ENCODE results near the gene CHST3.

CHST3 gene

DNA sequence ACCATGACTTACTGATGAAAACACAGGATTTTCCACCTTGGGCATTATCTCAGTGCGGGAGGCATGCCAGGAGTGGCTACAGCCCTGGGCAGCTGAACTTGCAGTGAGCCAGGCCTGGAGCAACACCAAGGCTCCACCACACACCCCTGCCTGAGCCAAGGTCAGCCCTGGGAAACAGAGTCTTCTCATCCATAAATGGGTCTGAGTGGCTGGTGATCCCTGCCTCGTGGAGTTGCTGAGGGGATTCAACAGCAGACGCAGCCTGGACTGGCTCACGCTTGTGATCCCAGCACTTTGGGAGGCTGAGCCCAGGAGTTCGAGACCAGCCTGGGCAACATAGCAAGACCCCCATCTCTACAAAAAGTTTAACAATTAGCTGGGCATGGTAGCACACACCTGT lies 91.9 kb downstream of the CHST3 start:
- H3K4me3 Mint-ChIP-seq, result no peak overlapping the region
- H3K9me3 Mint-ChIP-seq, result no peaks in the 10 kb centered on the region
- DNase-seq, result no peak
- H3K4me1 Mint-ChIP-seq, result peaks cover 56% of the 10 kb centered on the region
- peak overlapping the region in 1 of 2 donors; percentile 46 for H3K27ac Mint-ChIP-seq
- no peak for ATAC-seq
- no peaks in the 10 kb centered on the region for H3K27me3 Mint-ChIP-seq

DNA sequence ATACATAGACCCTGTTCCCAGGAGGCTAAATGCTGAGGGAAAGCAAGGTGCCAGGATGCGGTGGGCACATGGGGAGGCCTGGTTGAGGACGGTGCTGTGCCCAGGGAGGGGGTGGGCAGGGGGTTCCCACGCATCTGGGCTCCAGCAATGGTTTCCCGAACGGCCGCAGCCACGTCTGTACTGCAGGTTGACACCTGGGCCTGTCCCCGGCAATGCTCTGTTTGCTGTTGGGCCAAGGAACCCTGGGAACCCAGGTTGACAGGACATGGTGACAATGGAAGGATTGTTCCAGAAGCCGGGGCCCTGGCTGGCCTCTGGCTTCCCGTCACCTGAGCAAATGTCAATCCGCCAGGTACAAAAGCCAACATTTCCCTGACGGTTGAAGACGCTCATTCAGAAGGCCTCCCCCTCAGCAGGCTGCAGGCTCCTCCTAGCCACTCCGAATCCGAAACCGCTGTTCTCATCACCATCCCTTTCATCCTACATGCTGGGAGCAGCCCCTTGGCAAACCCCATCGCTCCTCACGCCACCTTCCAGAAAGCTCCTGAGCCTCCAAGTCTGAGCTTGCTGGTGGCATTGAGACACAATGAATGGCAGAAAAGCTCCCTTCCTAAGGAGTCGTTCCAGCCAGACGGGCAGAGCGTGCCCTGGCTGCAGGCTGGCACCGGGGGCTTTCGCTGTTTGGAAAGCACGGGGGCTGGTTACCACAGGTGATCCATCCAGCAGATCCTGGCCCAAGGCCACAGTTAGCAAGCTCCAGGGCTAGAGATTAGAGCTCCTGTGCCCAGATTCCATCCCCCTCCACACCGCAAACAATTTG lies 92.9 kb downstream of the CHST3 start:
- Mint-ChIP-seq H3K27me3 (no peaks in the 10 kb centered on the region), H3K27ac (peak overlapping the region in 1 of 2 donors; percentile 38), H3K9me3 (no peaks in the 10 kb centered on the region), H3K4me1 (peaks cover 66% of the 10 kb centered on the region), H3K4me3 (no peak overlapping the region)
- no peak for ATAC-seq
- no peak for DNase-seq

DNA sequence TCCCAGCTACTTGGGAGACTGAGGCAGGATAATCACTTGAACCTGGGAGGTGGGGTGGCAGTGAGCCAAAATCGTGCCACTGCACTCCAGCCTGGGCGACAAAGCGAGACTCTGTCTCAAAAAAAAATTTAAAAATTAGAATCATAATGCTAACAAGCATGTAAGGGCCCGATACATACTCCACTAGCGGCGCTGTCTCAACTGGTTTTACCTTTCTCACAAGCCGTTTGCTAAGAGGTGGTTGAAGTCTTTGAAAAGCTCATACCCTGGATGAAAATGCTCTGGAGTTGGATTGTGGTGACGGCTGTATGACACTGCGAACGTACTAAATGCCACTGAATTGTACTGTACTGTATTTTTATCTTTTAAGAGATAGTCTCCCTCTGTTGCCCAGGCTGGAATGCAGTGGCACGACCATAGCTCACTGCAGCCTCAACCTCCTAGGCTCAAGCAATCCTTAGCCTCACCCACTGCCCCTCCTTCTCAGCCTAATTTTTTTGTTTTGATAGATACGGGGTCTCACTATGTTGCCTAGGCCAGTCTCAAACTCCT lies 94.2 kb downstream of the CHST3 start:
- Mint-ChIP-seq H3K27ac (peak overlapping the region; percentile 9 to 77), H3K9me3 (no peaks in the 10 kb centered on the region), H3K4me3 (no peak overlapping the region), H3K4me1 (peaks cover 73% of the 10 kb centered on the region), H3K27me3 (no peaks in the 10 kb centered on the region)
- ATAC-seq, result no peak
- DNase-seq, result no peak

DNA sequence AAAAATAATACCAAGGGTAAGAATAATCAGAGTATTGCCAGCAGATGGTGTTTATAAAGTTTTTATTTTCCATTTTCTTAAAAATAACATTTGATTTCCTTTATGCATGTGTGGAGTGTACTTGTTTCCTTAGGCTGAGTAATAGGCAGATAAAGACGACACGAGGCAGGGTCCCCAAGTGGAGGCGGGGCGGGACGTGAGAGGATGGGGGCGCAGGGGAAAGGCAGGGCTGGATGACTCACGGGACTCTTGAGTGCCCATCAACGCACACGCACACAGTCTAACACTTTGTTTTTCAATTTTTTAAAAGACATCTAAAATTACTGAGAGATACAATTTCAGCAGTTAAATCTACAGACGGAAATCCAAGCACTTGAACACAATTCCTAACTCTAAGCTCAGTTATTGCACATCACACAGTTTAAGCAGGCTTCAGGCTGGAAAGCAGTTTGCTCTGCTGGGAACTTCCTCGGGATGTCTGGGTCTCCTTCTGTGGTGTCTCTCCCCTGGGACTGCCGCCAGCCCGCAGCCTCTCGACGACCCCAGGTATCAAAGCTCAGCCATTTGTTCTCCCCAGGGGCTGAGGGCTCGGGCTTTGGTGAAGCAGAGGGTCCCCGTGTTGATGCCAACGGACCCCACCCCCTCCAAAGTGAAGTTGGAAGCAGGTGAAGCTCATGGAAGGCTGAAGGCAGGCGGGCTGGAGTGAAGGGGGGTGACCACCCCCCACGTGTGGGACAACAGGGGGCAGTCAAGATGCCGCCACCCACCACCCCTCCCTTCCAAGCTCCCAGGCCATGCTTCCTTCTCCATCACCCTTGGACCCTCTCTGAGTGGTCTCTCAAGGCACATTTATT lies 95.0 kb downstream of the CHST3 start:
- H3K4me3 Mint-ChIP-seq, result peak overlapping the region in 1 of 2 donors; percentile 50
- H3K27me3 Mint-ChIP-seq, result no peaks in the 10 kb centered on the region
- peaks cover 78% of the 10 kb centered on the region for H3K4me1 Mint-ChIP-seq
- DNase-seq, result no peak
- peak overlapping the region; percentile 66 to 77 for H3K27ac Mint-ChIP-seq
- no peaks in the 10 kb centered on the region for H3K9me3 Mint-ChIP-seq
- ATAC-seq, result peak; percentile 32

DNA sequence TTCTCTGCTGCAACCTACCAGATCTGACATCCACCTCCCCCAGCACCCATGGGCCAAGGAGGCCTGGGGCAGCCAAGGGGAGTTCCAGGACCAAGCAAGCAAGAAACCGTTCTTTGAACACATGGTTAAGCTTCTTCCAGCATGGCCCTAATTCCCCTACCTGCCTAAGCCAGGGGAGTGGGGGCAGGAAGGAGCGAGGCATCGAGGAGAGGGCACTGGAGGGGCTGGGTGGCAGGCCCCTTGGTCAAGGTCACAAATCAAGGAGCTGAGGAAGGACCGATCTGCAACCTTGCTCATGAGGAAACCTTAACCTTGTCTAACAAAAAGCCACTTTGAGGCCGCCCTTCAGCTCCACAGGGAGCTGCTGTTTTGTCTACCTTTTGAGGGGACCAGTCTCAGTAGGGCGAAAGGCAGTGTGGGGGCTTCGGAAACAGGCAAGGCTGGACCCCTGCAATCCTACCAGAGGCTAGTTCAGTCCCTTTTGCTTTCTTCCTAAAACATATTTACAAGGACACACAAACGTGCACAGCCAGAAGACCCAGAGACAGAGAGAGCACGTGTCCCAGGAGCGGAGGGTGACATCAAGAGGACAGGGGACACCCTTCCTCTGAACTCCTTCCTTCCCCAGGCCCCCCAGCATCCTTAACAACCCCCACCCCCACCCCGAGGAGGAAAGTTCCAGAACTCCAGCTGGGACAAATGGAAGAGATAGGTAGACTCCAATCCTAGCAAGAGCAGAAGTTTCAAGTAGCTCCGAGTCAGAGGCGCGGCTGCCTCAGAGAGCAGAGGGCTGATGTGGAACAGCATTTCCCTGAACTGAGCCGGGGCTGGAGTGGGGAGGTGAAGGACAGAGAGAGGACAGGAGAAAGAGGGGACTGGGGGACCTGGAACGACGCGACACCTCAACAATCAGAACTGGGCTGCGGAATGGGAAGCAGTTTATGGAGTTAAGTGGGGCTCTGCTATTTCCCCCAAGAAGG lies 95.9 kb downstream of the CHST3 start:
- Mint-ChIP-seq H3K27me3 (no peaks in the 10 kb centered on the region), H3K9me3 (no peaks in the 10 kb centered on the region), H3K4me3 (peak overlapping the region in 1 of 2 donors; percentile 50), H3K4me1 (peaks cover 75% of the 10 kb centered on the region), H3K27ac (peak overlapping the region; percentile 43 to 66)
- peak; percentile 7 for ATAC-seq
- no peak for DNase-seq

DNA sequence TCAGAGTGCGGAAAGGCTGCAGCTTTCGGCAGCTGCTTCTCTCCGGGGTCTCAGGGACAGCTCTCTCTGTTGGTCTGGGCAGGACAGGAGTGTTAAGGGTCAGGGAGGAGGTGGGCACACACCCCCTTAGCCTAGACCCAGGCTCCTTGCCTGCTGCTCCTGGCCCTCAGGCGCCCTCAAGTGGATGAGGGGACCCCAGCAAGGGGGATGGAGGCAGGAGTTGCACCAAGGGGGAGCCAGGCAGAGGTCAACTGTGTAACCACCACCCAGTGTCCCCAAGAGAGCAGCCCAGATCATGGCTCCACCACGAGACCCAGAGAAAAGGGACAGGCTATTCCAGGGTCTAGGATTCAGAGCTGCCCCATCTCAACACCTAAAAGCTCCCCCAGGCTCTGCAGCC lies 97.3 kb downstream of the CHST3 start:
- DNase-seq (no peak), ATAC-seq (peak; percentile 3)
- H3K4me3 Mint-ChIP-seq, result no peak overlapping the region
- peaks cover 69% of the 10 kb centered on the region for H3K4me1 Mint-ChIP-seq
- H3K9me3 Mint-ChIP-seq, result no peaks in the 10 kb centered on the region
- no peaks in the 10 kb centered on the region for H3K27me3 Mint-ChIP-seq
- H3K27ac Mint-ChIP-seq, result peak overlapping the region in 1 of 2 donors; percentile 85

DNA sequence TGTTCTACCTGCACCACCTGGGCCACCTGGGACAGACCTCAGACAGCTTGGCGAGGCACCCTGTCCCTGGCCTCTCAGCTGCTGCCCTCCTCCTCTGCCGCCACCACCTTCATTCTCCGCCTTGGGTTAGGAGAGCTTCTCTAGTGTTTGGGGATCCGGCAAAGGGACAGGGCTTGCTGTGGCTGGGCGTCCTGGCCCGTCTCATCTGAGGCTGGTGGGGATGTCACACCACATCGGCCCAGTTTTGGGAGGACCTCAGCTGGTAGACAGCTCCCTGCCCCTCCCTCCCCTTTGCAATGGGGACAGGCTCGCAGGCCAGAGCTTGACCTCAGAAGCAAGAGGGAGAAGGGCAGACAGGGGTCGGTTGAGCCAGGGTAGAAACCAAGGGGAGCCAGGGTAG lies 97.7 kb downstream of the CHST3 start:
- no peaks in the 10 kb centered on the region for H3K9me3 Mint-ChIP-seq
- peak overlapping the region in 1 of 2 donors; percentile 85 for H3K27ac Mint-ChIP-seq
- no peak for ATAC-seq
- H3K4me3 Mint-ChIP-seq, result no peak overlapping the region
- no peak for DNase-seq
- peaks cover 69% of the 10 kb centered on the region for H3K4me1 Mint-ChIP-seq
- no peaks in the 10 kb centered on the region for H3K27me3 Mint-ChIP-seq

DNA sequence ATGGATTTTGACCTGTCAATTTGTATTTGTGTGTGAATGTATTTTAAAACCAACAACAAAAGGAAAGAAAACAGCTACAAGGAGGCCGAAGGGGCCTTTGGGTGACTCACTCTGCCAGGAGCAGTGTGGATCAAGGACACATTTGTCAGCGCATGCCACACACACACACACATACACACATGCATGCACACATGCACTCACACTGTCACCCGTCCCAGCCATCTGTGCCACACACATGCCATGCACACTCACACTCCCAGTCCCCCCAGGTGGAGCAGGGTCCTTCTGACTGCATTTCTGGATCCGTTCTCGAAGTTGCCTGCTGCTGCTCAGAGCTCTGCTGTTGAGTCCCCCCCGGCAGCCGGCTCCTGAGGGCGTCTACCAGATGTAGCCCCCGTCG lies 98.2 kb downstream of the CHST3 start:
- no peak for DNase-seq
- H3K4me1 Mint-ChIP-seq, result peaks cover 69% of the 10 kb centered on the region
- H3K4me3 Mint-ChIP-seq, result no peak overlapping the region
- ATAC-seq, result no peak
- no peaks in the 10 kb centered on the region for H3K9me3 Mint-ChIP-seq
- H3K27me3 Mint-ChIP-seq, result no peaks in the 10 kb centered on the region
- peak overlapping the region in 1 of 2 donors; percentile 89 for H3K27ac Mint-ChIP-seq

Measured in stimulated activated naive CD8-positive, alpha-beta T cell treated with anti-CD3 and anti-CD28 coated beads, Interleukin-15, amount 100 ng/mL, for 72 hours (primary cell).